Type B pancreatic cell (in vitro differentiated cells): Measurements from ENCODE around the gene COL5A1. TPM values are rescaled to one million over a fixed set of nuclear protein-coding genes. Genes with fewer than 3 reads are reported as not detected.

Experiments
- DNase-seq: peaks from one replicate; pipeline ENCODE4 v3.0.0; 2021; ENCODE audit warnings: mixed read lengths; ENCODE audit not compliant: unreplicated experiment; ENCODE audit errors: extremely low spot score
- H3K27ac Mint-ChIP-seq: 2 replicates; pipeline ENCODE4 v1.8.0; 2021; ENCODE audit warnings: mild to moderate bottlenecking, mixed read lengths
- H3K27me3 Mint-ChIP-seq: 2 replicates; pipeline ENCODE4 v1.8.0; 2021; ENCODE audit warnings: mixed read lengths
- H3K36me3 Mint-ChIP-seq: 2 replicates; pipeline ENCODE4 v1.8.0; 2021; ENCODE audit warnings: mixed read lengths
- H3K4me1 Mint-ChIP-seq: one replicate; pipeline ENCODE4 v1.8.0; 2021; ENCODE audit warnings: mixed read lengths; ENCODE audit not compliant: unreplicated experiment
- H3K4me3 Mint-ChIP-seq: 2 replicates; pipeline ENCODE4 v1.8.0; 2021; ENCODE audit warnings: mild to moderate bottlenecking, mixed read lengths
- H3K9me3 Mint-ChIP-seq: 2 replicates; pipeline ENCODE4 v1.8.0; 2021; ENCODE audit warnings: mixed read lengths
- CTCF ChIP-seq: fragments of 200-600 bp; sonication (generic); conservative IDR thresholded peaks from 2 replicates; pipeline ENCODE4 v1.5.0; 2021; ENCODE audit warnings: antibody characterized with exemption, mild to moderate bottlenecking
- total RNA-seq: library from RNA; stranded (reverse); gene quantifications from 2 replicates; pipeline ENCODE4 v1.2.1, GENCODE V29; 2021; ENCODE audit warnings: low replicate concordance

The COL5A1 gene
- total RNA-seq, 1 donor from 2014 or later, result 112 TPM

DNA sequence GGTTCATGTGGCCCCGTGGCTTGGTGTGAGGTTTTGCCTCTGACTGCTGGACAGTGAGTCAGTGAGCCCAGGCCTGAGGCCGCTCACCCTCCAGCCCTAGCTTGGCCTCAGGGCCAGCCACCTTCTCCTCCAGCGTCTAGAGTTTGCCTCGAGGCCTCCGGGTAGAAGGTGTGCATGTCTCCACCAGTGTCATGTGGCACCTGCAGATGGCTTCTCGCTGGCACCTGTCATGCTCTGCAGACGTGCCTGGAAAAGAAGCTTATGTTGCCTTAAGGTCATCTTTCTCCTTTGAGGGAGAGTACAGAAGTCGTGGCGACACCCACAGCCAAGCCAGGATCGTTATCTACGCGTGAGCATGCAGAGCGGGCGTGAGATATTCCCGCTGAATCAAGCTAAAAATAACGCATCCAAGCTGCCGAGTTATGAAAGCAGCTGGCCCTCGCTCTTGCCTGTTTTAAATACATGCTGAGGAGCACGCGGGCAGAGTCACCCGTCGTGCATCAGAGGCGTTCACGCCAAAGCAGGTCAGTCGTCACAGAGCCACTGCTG lies 159.3 kb downstream of the COL5A1 start:
- Mint-ChIP-seq H3K36me3 (peaks cover 4% of the 10 kb centered on the region), H3K4me3 (no peak overlapping the region), H3K27ac (no peak overlapping the region), H3K4me1 (peaks cover 4% of the 10 kb centered on the region), H3K27me3 (no peaks in the 10 kb centered on the region), H3K9me3 (no peaks in the 10 kb centered on the region)
- DNase-seq, result no peak
- TF ChIP-seq CTCF, result no peak

DNA sequence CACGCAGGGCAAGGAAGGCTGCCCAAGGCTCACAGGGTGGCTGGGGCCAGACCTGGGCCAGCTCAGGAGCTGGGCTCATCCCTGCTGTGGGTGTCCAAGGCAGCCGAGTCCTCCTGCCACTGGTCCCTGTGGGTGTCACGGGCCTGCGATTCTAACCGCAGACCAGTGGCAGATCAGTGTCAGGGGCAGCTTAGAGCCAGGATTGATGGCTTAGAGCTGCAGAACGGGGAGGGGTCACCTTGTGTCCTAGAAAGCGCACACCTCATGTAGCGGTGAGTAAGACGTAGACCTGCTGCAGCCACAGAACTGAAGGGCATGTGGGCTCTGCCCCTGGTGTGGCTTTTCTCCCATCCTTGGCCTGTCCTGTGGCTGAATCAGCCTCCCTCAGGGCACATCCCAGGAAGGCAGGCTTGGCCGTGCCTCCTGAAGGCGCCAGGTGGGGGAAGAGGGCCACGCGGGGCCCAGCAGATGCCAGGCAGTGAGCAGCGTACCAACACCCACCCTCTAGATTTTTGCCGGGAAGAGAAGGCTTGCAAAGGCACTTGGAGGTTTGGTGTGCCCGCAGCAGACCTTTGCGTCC lies 160.7 kb downstream of the COL5A1 start:
- Mint-ChIP-seq H3K4me1 (peaks cover 4% of the 10 kb centered on the region), H3K27ac (no peak overlapping the region), H3K9me3 (no peaks in the 10 kb centered on the region), H3K4me3 (no peak overlapping the region), H3K27me3 (no peaks in the 10 kb centered on the region), H3K36me3 (peaks cover 4% of the 10 kb centered on the region)
- no peak for DNase-seq
- TF ChIP-seq CTCF, result no peak

- H3K4me3 Mint-ChIP-seq, result no peak overlapping the region
- no peak overlapping the region for H3K27ac Mint-ChIP-seq
- H3K9me3 Mint-ChIP-seq, result no peaks in the 10 kb centered on the region
- no peak for TF ChIP-seq CTCF
- peaks cover 4% of the 10 kb centered on the region for H3K36me3 Mint-ChIP-seq
- DNase-seq, result no peak
- H3K27me3 Mint-ChIP-seq, result no peaks in the 10 kb centered on the region
- peaks cover 4% of the 10 kb centered on the region for H3K4me1 Mint-ChIP-seq
Measured at GRCh38 chr9:134804871-134805270, 163.3 kb downstream of the COL5A1 start.

- DNase-seq, result no peak
- peaks cover 1% of the 10 kb centered on the region for H3K27me3 Mint-ChIP-seq
- H3K36me3 Mint-ChIP-seq, result peaks cover 4% of the 10 kb centered on the region
- no peak overlapping the region for H3K27ac Mint-ChIP-seq
- H3K4me1 Mint-ChIP-seq, result peaks cover 13% of the 10 kb centered on the region
- no peaks in the 10 kb centered on the region for H3K9me3 Mint-ChIP-seq
- no peak for TF ChIP-seq CTCF
- no peak overlapping the region for H3K4me3 Mint-ChIP-seq
Measured at GRCh38 chr9:134807716-134808446, 166.3 kb downstream of the COL5A1 start.

DNA sequence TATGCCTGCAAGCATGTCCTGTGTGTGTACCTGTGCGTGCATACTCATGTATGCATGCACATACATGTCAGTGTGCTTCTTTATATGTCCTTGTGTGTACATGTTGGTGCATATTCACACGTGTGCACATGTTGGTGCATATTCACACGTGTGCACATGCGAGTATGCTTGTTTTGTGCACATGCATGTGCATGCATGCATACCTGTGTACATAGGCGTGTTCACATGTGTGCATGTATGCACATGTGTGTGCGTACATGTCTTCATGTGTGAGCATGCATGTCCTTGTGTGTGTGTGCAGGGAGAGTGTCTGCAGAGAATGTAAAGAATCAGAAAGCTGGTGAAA lies 166.8 kb downstream of the COL5A1 start:
- H3K4me1 Mint-ChIP-seq, result peaks cover 13% of the 10 kb centered on the region
- no peak for TF ChIP-seq CTCF
- no peak overlapping the region for H3K4me3 Mint-ChIP-seq
- peaks cover 4% of the 10 kb centered on the region for H3K36me3 Mint-ChIP-seq
- H3K27ac Mint-ChIP-seq, result no peak overlapping the region
- H3K27me3 Mint-ChIP-seq, result peaks cover 4% of the 10 kb centered on the region
- no peak for DNase-seq
- H3K9me3 Mint-ChIP-seq, result no peaks in the 10 kb centered on the region
